Osteoblast (primary cell): ENCODE data around the gene ACER1. TPM values are rescaled to one million over a fixed set of nuclear protein-coding genes. Genes with fewer than 3 reads are reported as not detected.
A peak's percentile ranks its signal among the peaks of the same experiment; 100 is the strongest.

Source experiments
- DNase-seq: peaks from one replicate; pipeline ENCODE4 v3.0.0; 2011; ENCODE audit warnings: low spot score, mixed read lengths; ENCODE audit not compliant: insufficient read length; ENCODE audit errors: missing footprints
- H2AFZ ChIP-seq: 2 replicates; pipeline ENCODE4 v1.6.0; 2011; ENCODE audit warnings: mild to moderate bottlenecking, low read length
- H3K27ac ChIP-seq: 2 replicates; pipeline ENCODE4 v1.5.1; 2011; ENCODE audit warnings: mild to moderate bottlenecking, low read depth, low read length, moderate library complexity
- H3K27me3 ChIP-seq: 2 replicates; pipeline ENCODE4 v1.6.0; 2012; ENCODE audit warnings: mild to moderate bottlenecking, control low read depth, inconsistent platforms, low read length, moderate library complexity; ENCODE audit not compliant: insufficient read depth
- H3K36me3 ChIP-seq: 2 replicates; pipeline ENCODE4 v1.5.1; 2011; ENCODE audit warnings: mild to moderate bottlenecking, low read length, control low read depth, moderate library complexity; ENCODE audit not compliant: insufficient read depth
- H3K4me1 ChIP-seq: 2 replicates; pipeline ENCODE4 v1.5.1; 2011; ENCODE audit warnings: mild to moderate bottlenecking, low read length, control low read depth, moderate library complexity; ENCODE audit not compliant: insufficient read depth
- H3K4me2 ChIP-seq: 2 replicates; pipeline ENCODE4 v1.6.0; 2011; ENCODE audit warnings: mild to moderate bottlenecking, low read length; ENCODE audit not compliant: insufficient read depth
- H3K4me3 ChIP-seq: fragments of 200-600 bp; sonication (generic); 3 replicates; pipeline ENCODE4 v1.5.1; 2012; ENCODE audit warnings: mild to moderate bottlenecking, low read length, inconsistent platforms; ENCODE audit not compliant: insufficient read depth
- H3K79me2 ChIP-seq: 2 replicates; pipeline ENCODE4 v1.6.0; 2012; ENCODE audit warnings: mild to moderate bottlenecking, low read length, control low read depth, inconsistent platforms; ENCODE audit not compliant: insufficient read depth
- H3K9me3 ChIP-seq: 2 replicates; pipeline ENCODE4 v1.5.1; 2011; ENCODE audit warnings: low read depth, low read length, control low read depth
- H4K20me1 ChIP-seq: 2 replicates; pipeline ENCODE4 v1.6.0; 2012; ENCODE audit warnings: mild to moderate bottlenecking, low read length, control low read depth; ENCODE audit not compliant: insufficient read depth
- CTCF ChIP-seq: IDR thresholded peaks from 2 replicates; pipeline ENCODE4 v1.5.1; 2011; ENCODE audit warnings: mild to moderate bottlenecking, low read depth, low read length, moderate library complexity; ENCODE audit errors: extremely low read depth
- total RNA-seq: library from RNA; depleted of rRNA; stranded (reverse); fragments of >200 nt; gene quantifications from 2 replicates; pipeline ENCODE4 v1.2.3, GENCODE V29; 2012

ACER1 gene
- total RNA-seq: under 0.01 TPM in 1 of 2 replicates, not detected in the other

GRCh38 chr19:6333439-6333838 lies at the start of gene ACER1:
Gene ACER1 (minus strand): TSS chr19:6333612. CDS start chr19:6333551, 61 bp downstream.
- Histone ChIP-seq H3K27me3 (no peaks in the 10 kb centered on the region), H3K9me3 (no peaks in the 10 kb centered on the region), H3K4me3 (no peak within 1 kb of the TSS), H3K4me1 (no peaks in the 10 kb centered on the region), H4K20me1 (no peaks in the 10 kb centered on the region), H3K4me2 (no peak within 1 kb of the TSS), H3K79me2 (no peaks in the 10 kb centered on the region), H3K36me3 (no peaks in the 10 kb centered on the region), H2AFZ (no peak within 1 kb of the TSS), H3K27ac (no peak within 1 kb of the TSS)
- no peak for DNase-seq
- no peak for TF ChIP-seq CTCF

- H3K4me2 ChIP-seq: no peak overlapping the region
- no peak for TF ChIP-seq CTCF
- H4K20me1 ChIP-seq: peaks cover under 1% of the 10 kb centered on the region
- H3K4me1 ChIP-seq: no peaks in the 10 kb centered on the region
- no peak overlapping the region for H3K4me3 ChIP-seq
- no peaks in the 10 kb centered on the region for H3K79me2 ChIP-seq
- no peak for DNase-seq
- peaks cover 69% of the 10 kb centered on the region for H3K36me3 ChIP-seq
- no peak overlapping the region for H3K27ac ChIP-seq
- H2AFZ ChIP-seq: no peak overlapping the region
- no peaks in the 10 kb centered on the region for H3K27me3 ChIP-seq
- H3K9me3 ChIP-seq: no peaks in the 10 kb centered on the region
Measured at GRCh38 chr19:6383188-6383587, 49.8 kb upstream of the ACER1 start.

GRCh38 chr19:6381030-6381750 lies 47.8 kb upstream of the ACER1 start:
- Histone ChIP-seq H3K79me2 (no peaks in the 10 kb centered on the region), H3K36me3 (peaks cover 54% of the 10 kb centered on the region), H3K27ac (no peak overlapping the region), H3K4me1 (no peaks in the 10 kb centered on the region), H3K4me2 (no peak overlapping the region), H4K20me1 (no peaks in the 10 kb centered on the region), H3K4me3 (no peak overlapping the region), H2AFZ (no peak overlapping the region), H3K9me3 (no peaks in the 10 kb centered on the region), H3K27me3 (no peaks in the 10 kb centered on the region)
- DNase-seq: peak; percentile 21
- no peak for TF ChIP-seq CTCF

- Histone ChIP-seq H3K27me3 (no peaks in the 10 kb centered on the region), H3K27ac (no peak overlapping the region), H2AFZ (no peak overlapping the region), H3K9me3 (no peaks in the 10 kb centered on the region), H3K4me2 (no peak overlapping the region), H4K20me1 (no peaks in the 10 kb centered on the region), H3K4me3 (no peak overlapping the region), H3K36me3 (peaks cover 43% of the 10 kb centered on the region), H3K79me2 (no peaks in the 10 kb centered on the region), H3K4me1 (no peaks in the 10 kb centered on the region)
- TF ChIP-seq CTCF: no peak
- DNase-seq: peak; percentile 83
Measured at GRCh38 chr19:6379744-6380143, 46.3 kb upstream of the ACER1 start.
